Measurements from ENCODE around the gene CBX8.

Gene CBX8

DNA sequence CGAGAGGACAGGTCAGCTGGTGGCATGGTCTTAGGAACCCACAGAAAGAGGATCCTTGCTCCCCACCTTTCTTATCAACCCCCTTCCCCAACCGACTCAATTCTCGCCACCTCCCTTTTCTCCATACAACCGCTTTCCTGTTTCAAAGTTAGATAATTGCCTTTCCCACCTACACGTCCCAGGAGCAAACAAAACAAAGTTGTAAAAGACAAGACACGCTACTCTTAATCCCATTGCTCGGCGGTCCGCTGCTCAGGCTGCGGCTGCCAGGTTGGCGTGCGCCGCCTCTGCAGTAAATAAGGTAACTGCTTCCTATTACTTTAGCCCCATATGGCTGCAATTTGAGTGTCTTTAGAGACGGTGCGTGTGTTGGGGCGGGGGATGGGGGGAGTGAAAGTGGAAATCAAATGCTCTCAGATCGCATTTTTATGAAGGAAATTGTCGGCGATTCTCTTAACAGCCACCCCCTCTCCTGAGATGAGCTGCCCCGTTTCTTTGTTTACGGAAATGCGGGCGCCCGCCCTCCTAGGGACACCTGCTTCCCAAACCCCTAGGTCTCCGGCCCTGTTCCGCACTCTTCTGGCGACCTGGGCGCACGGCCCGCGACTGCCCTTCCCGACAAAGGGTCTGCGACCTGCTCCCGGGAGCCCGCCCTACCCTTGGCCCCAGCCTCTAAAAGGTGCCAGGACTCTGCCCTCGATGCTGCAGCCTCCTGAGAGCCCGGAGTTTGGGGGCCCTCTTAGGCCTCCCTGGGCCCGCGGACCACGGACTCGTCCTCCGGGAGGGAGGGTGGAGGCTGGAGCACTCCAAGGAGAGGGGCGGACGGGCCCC, 3.7 kb upstream of the CBX8 start:
- H3K36me3 ChIP-seq (ENCODE audit: control insufficient read depth, low read length), result no peaks in the 10 kb centered on the region
- TF ChIP-seq EZH2phosphoT487 (IDR thresholded peaks at IDR 0.05; ENCODE audit: borderline replicate concordance, low read length), result no peak; the same call in 1 of the 2 replicates
- TF ChIP-seq, protein P1, sequence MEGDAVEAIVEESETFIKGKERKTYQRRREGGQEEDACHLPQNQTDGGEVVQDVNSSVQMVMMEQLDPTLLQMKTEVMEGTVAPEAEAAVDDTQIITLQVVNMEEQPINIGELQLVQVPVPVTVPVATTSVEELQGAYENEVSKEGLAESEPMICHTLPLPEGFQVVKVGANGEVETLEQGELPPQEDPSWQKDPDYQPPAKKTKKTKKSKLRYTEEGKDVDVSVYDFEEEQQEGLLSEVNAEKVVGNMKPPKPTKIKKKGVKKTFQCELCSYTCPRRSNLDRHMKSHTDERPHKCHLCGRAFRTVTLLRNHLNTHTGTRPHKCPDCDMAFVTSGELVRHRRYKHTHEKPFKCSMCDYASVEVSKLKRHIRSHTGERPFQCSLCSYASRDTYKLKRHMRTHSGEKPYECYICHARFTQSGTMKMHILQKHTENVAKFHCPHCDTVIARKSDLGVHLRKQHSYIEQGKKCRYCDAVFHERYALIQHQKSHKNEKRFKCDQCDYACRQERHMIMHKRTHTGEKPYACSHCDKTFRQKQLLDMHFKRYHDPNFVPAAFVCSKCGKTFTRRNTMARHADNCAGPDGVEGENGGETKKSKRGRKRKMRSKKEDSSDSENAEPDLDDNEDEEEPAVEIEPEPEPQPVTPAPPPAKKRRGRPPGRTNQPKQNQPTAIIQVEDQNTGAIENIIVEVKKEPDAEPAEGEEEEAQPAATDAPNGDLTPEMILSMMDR (IDR thresholded peaks at IDR 0.05; ENCODE audit: low read depth, low read length, poor library complexity, severe bottlenecking), result no peak
- peaks cover 70% of the 10 kb centered on the region for H3K4me1 ChIP-seq (ENCODE audit: control insufficient read depth, low read length)
- peaks cover 17% of the 10 kb centered on the region for H3F3A ChIP-seq (ENCODE audit: control insufficient read depth, insufficient read depth)
- no peaks in the 10 kb centered on the region for H4K20me1 ChIP-seq (ENCODE audit: control insufficient read depth, insufficient read depth, low read depth, low read length)
- no peaks in the 10 kb centered on the region for H3K9me2 ChIP-seq (replicated peaks; ENCODE audit: control insufficient read depth, low read length)
- H3K79me2 ChIP-seq (ENCODE audit: control insufficient read depth, low read length), result peaks cover 10% of the 10 kb centered on the region
- peak overlapping the region; percentile 59 for H3K27ac ChIP-seq (ENCODE audit: low read depth, low read length)
- H3K4me3 ChIP-seq (ENCODE audit: low read length), result peak overlapping the region; percentile 76
- peaks cover 32% of the 10 kb centered on the region for H3K27me3 ChIP-seq (ENCODE audit: control insufficient read depth, low read length)
- no peaks in the 10 kb centered on the region for H3K9me3 ChIP-seq (ENCODE audit: control insufficient read depth, insufficient read depth, low read length)
- H3K4me2 ChIP-seq (ENCODE audit: low read length), result peak overlapping the region; percentile 69

DNA sequence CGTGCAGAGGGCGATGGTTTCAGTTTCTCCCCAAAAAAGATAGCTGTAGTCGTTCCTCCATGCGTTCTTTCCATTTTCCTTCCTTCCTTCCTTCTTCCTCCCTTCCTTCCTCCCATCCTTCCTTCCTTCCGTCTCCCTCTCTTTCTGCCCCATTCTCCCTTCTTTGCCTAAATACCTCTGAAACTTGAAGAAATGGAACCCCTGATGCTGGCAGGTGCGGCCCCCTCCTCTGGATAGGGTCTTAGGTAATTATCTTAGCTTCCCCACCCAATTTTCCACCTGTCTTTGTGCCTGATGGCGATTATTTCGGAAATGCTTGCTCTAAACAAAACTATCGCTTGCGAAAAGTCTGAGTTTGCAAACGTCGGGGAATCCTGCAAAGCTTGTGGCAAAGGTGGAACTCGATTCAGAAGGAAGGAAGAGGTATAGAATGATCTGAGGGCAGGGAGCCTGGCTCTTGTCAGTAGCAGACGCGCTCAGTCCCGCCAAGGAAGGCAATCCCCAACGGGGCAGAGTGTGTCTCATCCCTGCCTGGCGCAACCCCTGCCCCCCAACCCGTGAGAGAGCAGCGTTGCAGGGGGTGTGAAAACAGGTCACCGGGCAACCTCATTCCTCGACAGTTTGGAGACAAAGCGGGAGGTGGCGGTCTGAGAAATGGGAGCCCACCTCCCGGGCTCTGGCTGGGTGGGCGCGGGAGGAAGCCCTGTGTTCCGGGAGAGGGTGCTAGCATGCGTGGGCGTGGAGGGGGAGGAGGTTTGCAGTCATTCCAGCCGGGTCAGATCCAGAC, 2.9 kb upstream of the CBX8 start:
- peaks cover 23% of the 10 kb centered on the region for H3K27me3 ChIP-seq (ENCODE audit: control insufficient read depth, low read length)
- H3K79me2 ChIP-seq (ENCODE audit: control insufficient read depth, low read length), result peaks cover 14% of the 10 kb centered on the region
- no peaks in the 10 kb centered on the region for H3K9me2 ChIP-seq (replicated peaks; ENCODE audit: control insufficient read depth, low read length)
- no peak for TF ChIP-seq EZH2phosphoT487 (IDR thresholded peaks at IDR 0.05; ENCODE audit: borderline replicate concordance, low read length)
- TF ChIP-seq, protein P1 (IDR thresholded peaks at IDR 0.05; ENCODE audit: low read depth, low read length, poor library complexity, severe bottlenecking), result no peak
- peaks cover 62% of the 10 kb centered on the region for H3K4me1 ChIP-seq (ENCODE audit: control insufficient read depth, low read length)
- peak overlapping the region; percentile 69 for H3K4me2 ChIP-seq (ENCODE audit: low read length)
- no peaks in the 10 kb centered on the region for H4K20me1 ChIP-seq (ENCODE audit: control insufficient read depth, insufficient read depth, low read depth, low read length)
- H3K36me3 ChIP-seq (ENCODE audit: control insufficient read depth, low read length), result peaks cover 6% of the 10 kb centered on the region; the same call in 1 of the 2 replicates
- H3F3A ChIP-seq (ENCODE audit: control insufficient read depth, insufficient read depth), result peaks cover 10% of the 10 kb centered on the region
- peak overlapping the region; percentile 76 for H3K4me3 ChIP-seq (ENCODE audit: low read length)
- no peak overlapping the region for H3K27ac ChIP-seq (ENCODE audit: low read depth, low read length)
- H3K9me3 ChIP-seq (ENCODE audit: control insufficient read depth, insufficient read depth, low read length), result no peaks in the 10 kb centered on the region

DNA sequence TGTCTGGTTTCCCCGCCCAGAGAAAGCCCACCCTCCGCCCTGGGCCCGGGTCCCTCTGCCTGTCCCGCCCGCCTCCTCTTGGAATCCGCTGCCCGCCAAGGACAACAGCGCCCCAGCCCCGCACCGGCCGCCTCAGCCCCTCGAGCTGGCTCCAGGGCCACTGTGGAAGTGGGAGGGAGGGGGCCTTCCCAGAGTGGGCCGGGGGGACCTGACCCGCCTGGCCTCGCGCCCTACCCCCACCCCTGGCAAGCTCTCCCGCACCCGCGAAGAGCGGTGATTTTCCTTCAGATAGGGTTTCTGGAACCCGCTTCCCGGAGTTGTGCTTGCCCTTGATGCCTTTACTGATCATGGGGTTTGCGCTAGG, 2.3 kb upstream of the CBX8 start:
- Histone ChIP-seq H3F3A (ENCODE audit: control insufficient read depth, insufficient read depth) (peaks cover 8% of the 10 kb centered on the region; the same call in 1 of the 2 replicates), H4K20me1 (ENCODE audit: control insufficient read depth, insufficient read depth, low read depth, low read length) (no peaks in the 10 kb centered on the region), H3K4me1 (ENCODE audit: control insufficient read depth, low read length) (peaks cover 56% of the 10 kb centered on the region), H3K9me3 (ENCODE audit: control insufficient read depth, insufficient read depth, low read length) (no peaks in the 10 kb centered on the region), H3K27me3 (ENCODE audit: control insufficient read depth, low read length) (peaks cover 23% of the 10 kb centered on the region), H3K36me3 (ENCODE audit: control insufficient read depth, low read length) (peaks cover 8% of the 10 kb centered on the region; the same call in 1 of the 2 replicates), H3K9me2 (replicated peaks; ENCODE audit: control insufficient read depth, low read length) (no peaks in the 10 kb centered on the region), H3K27ac (ENCODE audit: low read depth, low read length) (no peak overlapping the region), H3K4me3 (ENCODE audit: low read length) (no peak overlapping the region), H3K79me2 (ENCODE audit: control insufficient read depth, low read length) (peaks cover 14% of the 10 kb centered on the region), H3K4me2 (ENCODE audit: low read length) (peak overlapping the region; percentile 69)
- TF ChIP-seq, protein P1 (IDR thresholded peaks at IDR 0.05; ENCODE audit: low read depth, low read length, poor library complexity, severe bottlenecking), result no peak
- TF ChIP-seq EZH2phosphoT487 (IDR thresholded peaks at IDR 0.05; ENCODE audit: borderline replicate concordance, low read length), result no peak
